Raji (cell line): Measurements from ENCODE around the gene IL36A.

Experiments used
- POLR2A ChIP-seq: IDR thresholded peaks from 2 replicates; pipeline ENCODE4 v1.6.1; 2011; ENCODE audit warnings: low read depth, low read length, control low read depth; ENCODE audit not compliant: insufficient read depth

The IL36A gene

GRCh38 chr2:112995346-112995920 is 9.8 kb upstream of the IL36A start:
- TF ChIP-seq POLR2A = no peak

GRCh38 chr2:112996635-112997034 is 8.6 kb upstream of the IL36A start:
- no peak for TF ChIP-seq POLR2A

GRCh38 chr2:112997151-112997550 is 8.1 kb upstream of the IL36A start:
- TF ChIP-seq POLR2A = no peak

GRCh38 chr2:113000436-113000835 is 4.8 kb upstream of the IL36A start:
- TF ChIP-seq POLR2A = no peak

- no peak for TF ChIP-seq POLR2A
These were observed 2.6 kb upstream of the IL36A start for GRCh38 chr2:113002677-113003076.

GRCh38 chr2:113007250-113007649 is 2.0 kb downstream of the IL36A start:
- no peak for TF ChIP-seq POLR2A

- no peak for TF ChIP-seq POLR2A
These were observed 4.4 kb downstream of the IL36A start for GRCh38 chr2:113009622-113010021.

GRCh38 chr2:113010088-113010487 is 4.8 kb downstream of the IL36A start:
- TF ChIP-seq POLR2A = no peak

- TF ChIP-seq POLR2A = no peak
These were observed 5.8 kb downstream of the IL36A start for GRCh38 chr2:113011108-113011507.

- no peak for TF ChIP-seq POLR2A
These were observed 7.4 kb downstream of the IL36A start for GRCh38 chr2:113012436-113013335.

GRCh38 chr2:113013336-113013661 is 8.0 kb downstream of the IL36A start:
- no peak for TF ChIP-seq POLR2A

GRCh38 chr2:113014067-113014466 is 8.8 kb downstream of the IL36A start:
- TF ChIP-seq POLR2A = no peak

- no peak for TF ChIP-seq POLR2A
These were observed 9.8 kb downstream of the IL36A start for GRCh38 chr2:113015042-113015441.

- TF ChIP-seq POLR2A = no peak
These were observed 10.4 kb downstream of the IL36A start for GRCh38 chr2:113015655-113016054.

GRCh38 chr2:113018509-113018908 is 13.2 kb downstream of the IL36A start:
- TF ChIP-seq POLR2A = no peak

GRCh38 chr2:113021312-113021711 is 16.1 kb downstream of the IL36A start:
- TF ChIP-seq POLR2A = no peak

GRCh38 chr2:113024764-113025163 is 19.5 kb downstream of the IL36A start:
- TF ChIP-seq POLR2A = no peak
